ENCODE results near the gene ROMO1.
"Not testable (repeated sequence)": the region's sequence is repeated elsewhere in the genome, so short reads cannot be mapped to it uniquely, and the experiment has no call there.

ROMO1 gene

GRCh38 chr20:35702824-35703695 lies 3.9 kb downstream of the ROMO1 start (continued):
- TF ChIP-seq ZNF121 (tag by site-specific recombination; IDR thresholded peaks at IDR 0.05), result no peak

- TF ChIP-seq ZNF433 (tag by site-specific recombination; IDR thresholded peaks at IDR 0.05; ENCODE audit: low read depth) (no peak), PRDM4 (tag by site-specific recombination; IDR thresholded peaks at IDR 0.05) (peak; percentile 39; the same call in 1 of the 2 replicates), ZNF404 (tag by site-specific recombination; IDR thresholded peaks at IDR 0.05) (no peak), ZEB2 (tag by site-specific recombination; IDR thresholded peaks at IDR 0.05) (0 out of 2 replicates have a peak, but pooled peaks have one; percentile 17), ZBTB44 (tag by site-specific recombination; IDR thresholded peaks at IDR 0.05) (peak; percentile 60; the same call in 1 of the 2 replicates), ZBTB7A (tag by site-specific recombination; IDR thresholded peaks at IDR 0.05; ENCODE audit: low read depth) (no peak), ZNF624 (tag by site-specific recombination; IDR thresholded peaks at IDR 0.05) (no peak)
- Histone ChIP-seq H3K4me3 (ENCODE audit: low read depth, low read length) (no peak overlapping the region), H3K36me3 (ENCODE audit: control insufficient read depth in 2 of 2, insufficient read depth in 1 of 2, low read length in 2 of 2) (peaks cover 46 to 94% of the 10 kb centered on the region in 2 experiments), H3K9me3 (ENCODE audit: control insufficient read depth, insufficient read depth, low read depth, low read length) (no peaks in the 10 kb centered on the region), H3K4me1 (ENCODE audit: control insufficient read depth, insufficient read depth, low read length) (no peaks in the 10 kb centered on the region), H3K27ac (ENCODE audit: extremely low read depth, low read depth, low read length) (no peak overlapping the region)
- CTCF ChIA-PET, result interaction anchor here (0.6 to 1.6 kb wide), 2 partner anchors 179 to 1384 kb away, joined by 3 to 4 read pairs; no protein-coding TSS in a partner anchor
- POLR2A ChIA-PET, result interaction anchor here (0.7 to 6.2 kb wide), 3 partner anchors 9 to 37 kb away, joined by 3 to 27 read pairs (median 5); partner anchors contain the start of gene RBM39
These were observed 5.5 kb downstream of the ROMO1 start for GRCh38 chr20:35704514-35705261.

GRCh38 chr20:35705894-35706293 lies 6.7 kb downstream of the ROMO1 start:
- CTCF ChIA-PET, result interaction anchor here (1.6 kb wide), 1 partner anchor 178 kb away, joined by 4 read pairs; no protein-coding TSS in a partner anchor
- H3K4me1 ChIP-seq (ENCODE audit: control insufficient read depth, insufficient read depth, low read length); H3K27ac ChIP-seq (ENCODE audit: extremely low read depth, low read depth, low read length); H3K9me3 ChIP-seq (ENCODE audit: control insufficient read depth, insufficient read depth, low read depth, low read length); H3K4me3 ChIP-seq (ENCODE audit: low read depth, low read length): not testable (repeated sequence)
- POLR2A ChIA-PET, result interaction anchor here (1.4 kb wide), 1 partner anchor 12 kb away, joined by 5 read pairs; no protein-coding TSS in a partner anchor
- TF ChIP-seq ZBTB6 (tag by site-specific recombination; IDR thresholded peaks at IDR 0.05) (peak; percentile 66), BCL11A (tag by site-specific recombination; IDR thresholded peaks at IDR 0.05; ENCODE audit: low read depth) (0 out of 2 replicates have a peak, but pooled peaks have one; percentile 26)
- H3K36me3 ChIP-seq (ENCODE audit: control insufficient read depth in 2 of 2, insufficient read depth in 1 of 2, low read length in 2 of 2), result peaks cover 50 to 98% of the 10 kb centered on the region in 2 experiments
